Ishikawa (cell line): ENCODE data around the gene DBR1.

ENCODE experiments used
- FOXM1 ChIP-seq: IDR thresholded peaks from 2 replicates; pipeline ENCODE4 v1.6.1; 2012; ENCODE audit warnings: low read depth, borderline replicate concordance
- TEAD4 ChIP-seq: IDR thresholded peaks from 2 replicates; pipeline ENCODE4 v1.6.1; 2012

- TF ChIP-seq FOXM1 (no peak), TEAD4 (no peak)
These were observed 55.9 kb downstream of the DBR1 start for GRCh38 chr3:138118612-138119422.
